ENCODE results near the gene ZSCAN1.

ZSCAN1 gene

DNA sequence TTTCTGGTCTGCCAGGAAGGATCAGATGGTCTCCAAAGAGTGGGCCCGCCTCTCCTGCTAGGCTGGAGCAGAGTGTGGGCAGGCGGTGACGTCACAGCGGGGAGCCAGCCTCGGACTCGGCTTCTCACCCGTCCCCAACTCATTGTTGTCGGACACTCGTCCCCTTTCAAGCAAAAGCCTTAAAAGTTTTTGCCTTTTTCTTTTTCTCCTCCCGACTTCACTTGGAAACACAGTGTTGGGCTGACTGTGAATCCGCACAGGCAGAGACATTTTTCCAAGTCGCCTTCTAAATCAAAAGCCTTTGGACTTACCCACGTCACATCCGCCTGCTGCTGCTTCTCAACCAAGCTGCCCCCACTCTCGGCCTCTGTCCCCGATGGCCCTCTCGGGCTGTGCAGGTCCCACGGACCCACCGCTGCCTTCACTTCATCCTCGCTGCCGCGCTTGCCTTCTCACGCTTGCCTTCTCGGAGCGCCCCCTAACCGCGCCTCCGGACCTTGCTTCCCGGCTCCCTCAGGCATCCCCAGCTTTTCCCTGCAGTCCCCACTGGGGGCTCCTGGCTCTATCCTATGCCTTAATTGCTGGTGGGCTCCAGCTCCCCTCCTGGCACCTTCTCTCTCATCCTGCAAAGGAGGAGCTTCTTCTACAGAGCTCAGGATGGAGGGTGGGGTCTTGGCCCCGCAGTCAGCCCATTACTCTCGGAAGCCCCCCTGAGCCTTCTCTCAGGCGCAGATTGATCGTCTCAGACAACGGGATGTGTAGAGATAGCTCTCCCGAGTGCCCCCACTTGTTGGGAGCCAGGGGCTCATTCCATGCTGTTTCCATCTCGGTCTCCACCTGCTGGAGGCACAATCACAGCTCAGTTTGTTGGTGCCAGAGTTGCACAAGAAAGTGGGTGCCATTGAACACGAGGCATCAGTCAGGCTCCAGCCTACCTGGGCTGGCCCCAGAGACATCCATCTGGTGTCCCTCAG lies 21.4 kb downstream of the ZSCAN1 start:
- ChIA-PET POLR2A (no interaction called here), CTCF (no interaction called here)
- no peak for DNase-seq (ENCODE audit: extremely low spot score)
- TF ChIP-seq FOXK2 (IDR thresholded peaks at IDR 0.05), result no peak
- TF ChIP-seq FOXM1 (IDR thresholded peaks at IDR 0.05; ENCODE audit: borderline replicate concordance), result no peak
- TF ChIP-seq ARNT (IDR thresholded peaks at IDR 0.05), result no peak
- TF ChIP-seq HDGF (IDR thresholded peaks at IDR 0.05; ENCODE audit: borderline replicate concordance), result no peak
- TF ChIP-seq PKNOX1 (IDR thresholded peaks at IDR 0.05), result no peak
- no peak for TF ChIP-seq BHLHE40 (IDR thresholded peaks at IDR 0.05; ENCODE audit: borderline replicate concordance)
- no peak for TF ChIP-seq TARDBP (IDR thresholded peaks at IDR 0.05)
- TF ChIP-seq ELF4 (IDR thresholded peaks at IDR 0.05), result no peak
- TF ChIP-seq LEF1 (IDR thresholded peaks at IDR 0.05; ENCODE audit: borderline replicate concordance), result no peak
- TF ChIP-seq L3MBTL2 (conservative IDR thresholded peaks at IDR 0.05), result no peak
- no peak for TF ChIP-seq NFRKB (IDR thresholded peaks at IDR 0.05)
- no peak for TF ChIP-seq FOXA1 (IDR thresholded peaks at IDR 0.05)
- TF ChIP-seq SUZ12 (IDR thresholded peaks at IDR 0.05), result no peak
- TF ChIP-seq ZNF384 (IDR thresholded peaks at IDR 0.05), result no peak

DNA sequence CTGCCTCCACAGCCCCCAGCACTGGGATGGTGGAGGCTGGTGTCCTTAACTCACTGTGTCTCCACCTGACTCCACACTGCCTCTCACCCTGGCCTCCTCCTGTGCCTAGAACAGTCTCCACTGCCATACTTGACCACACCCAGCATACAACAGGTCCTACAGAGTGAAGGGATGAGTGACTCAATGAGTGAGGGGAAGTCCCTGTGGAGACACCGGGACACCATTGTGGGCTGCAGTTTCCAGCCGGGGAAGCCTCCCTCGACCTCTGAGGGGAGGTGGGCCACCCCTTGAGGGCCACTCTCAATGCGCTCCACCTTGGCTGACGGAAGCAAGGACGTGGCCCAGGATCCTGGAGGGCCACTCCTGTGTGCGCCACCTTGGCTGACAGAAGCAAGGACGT lies 22.4 kb downstream of the ZSCAN1 start:
- no peak for DNase-seq (ENCODE audit: extremely low spot score)
- TF ChIP-seq HDGF (IDR thresholded peaks at IDR 0.05; ENCODE audit: borderline replicate concordance) (no peak), PKNOX1 (IDR thresholded peaks at IDR 0.05) (no peak), ZNF384 (IDR thresholded peaks at IDR 0.05) (no peak), SUZ12 (IDR thresholded peaks at IDR 0.05) (no peak), LEF1 (IDR thresholded peaks at IDR 0.05; ENCODE audit: borderline replicate concordance) (no peak), FOXK2 (IDR thresholded peaks at IDR 0.05) (no peak), BHLHE40 (IDR thresholded peaks at IDR 0.05; ENCODE audit: borderline replicate concordance) (no peak), ELF4 (IDR thresholded peaks at IDR 0.05) (no peak), CTBP1 (IDR thresholded peaks at IDR 0.05; ENCODE audit: borderline replicate concordance) (no peak)
- ChIA-PET CTCF (no interaction called here), POLR2A (no interaction called here)

- CTCF ChIA-PET, result no interaction called here
- DNase-seq (ENCODE audit: extremely low spot score), result no peak
- POLR2A ChIA-PET, result no interaction called here
- TF ChIP-seq TARDBP (IDR thresholded peaks at IDR 0.05) (no peak), BHLHE40 (IDR thresholded peaks at IDR 0.05; ENCODE audit: borderline replicate concordance) (no peak), FOXA1 (IDR thresholded peaks at IDR 0.05) (no peak), SP1 (IDR thresholded peaks at IDR 0.05) (no peak), SUZ12 (IDR thresholded peaks at IDR 0.05) (no peak), ZNF384 (IDR thresholded peaks at IDR 0.05) (no peak), L3MBTL2 (conservative IDR thresholded peaks at IDR 0.05) (no peak), NFRKB (IDR thresholded peaks at IDR 0.05) (no peak), CTBP1 (IDR thresholded peaks at IDR 0.05; ENCODE audit: borderline replicate concordance) (no peak), FOXK2 (IDR thresholded peaks at IDR 0.05) (no peak), ARNT (IDR thresholded peaks at IDR 0.05) (no peak), HDGF (IDR thresholded peaks at IDR 0.05; ENCODE audit: borderline replicate concordance) (no peak), ELF4 (IDR thresholded peaks at IDR 0.05) (no peak), LEF1 (IDR thresholded peaks at IDR 0.05; ENCODE audit: borderline replicate concordance) (no peak), PKNOX1 (IDR thresholded peaks at IDR 0.05) (no peak), FOXM1 (IDR thresholded peaks at IDR 0.05; ENCODE audit: borderline replicate concordance) (no peak)
These were observed 23.0 kb downstream of the ZSCAN1 start for GRCh38 chr19:58056861-58057260.

DNA sequence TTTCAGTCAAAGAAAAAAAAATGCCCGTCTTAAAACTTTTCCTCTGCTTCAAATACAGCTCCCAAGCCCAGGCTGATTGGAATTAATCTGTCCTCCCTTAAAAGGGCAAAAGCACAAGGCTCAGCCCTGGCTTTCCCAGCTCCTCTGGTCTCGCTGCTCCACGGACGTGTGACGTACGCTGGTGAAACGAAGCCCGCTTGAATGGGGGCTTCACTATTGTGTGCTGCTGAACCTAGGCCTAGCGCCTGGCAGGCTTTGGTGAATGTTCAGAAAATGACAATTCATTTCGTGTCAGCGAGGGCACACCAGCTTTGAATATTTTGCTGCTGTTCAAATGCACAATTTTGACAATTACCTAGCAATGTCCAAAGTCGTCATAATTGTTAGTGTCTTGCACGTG lies 24.6 kb downstream of the ZSCAN1 start:
- TF ChIP-seq PKNOX1 (IDR thresholded peaks at IDR 0.05), result no peak
- no peak for TF ChIP-seq HDGF (IDR thresholded peaks at IDR 0.05; ENCODE audit: borderline replicate concordance)
- TF ChIP-seq CTBP1 (IDR thresholded peaks at IDR 0.05; ENCODE audit: borderline replicate concordance), result no peak
- TF ChIP-seq TARDBP (IDR thresholded peaks at IDR 0.05), result no peak
- no peak for TF ChIP-seq SP1 (IDR thresholded peaks at IDR 0.05)
- no peak for TF ChIP-seq NFRKB (IDR thresholded peaks at IDR 0.05)
- no peak for TF ChIP-seq L3MBTL2 (conservative IDR thresholded peaks at IDR 0.05)
- TF ChIP-seq BHLHE40 (IDR thresholded peaks at IDR 0.05; ENCODE audit: borderline replicate concordance), result no peak
- TF ChIP-seq ARNT (IDR thresholded peaks at IDR 0.05), result no peak
- no peak for TF ChIP-seq FOXK2 (IDR thresholded peaks at IDR 0.05)
- no peak for DNase-seq (ENCODE audit: extremely low spot score)
- ChIA-PET POLR2A (no interaction called here), CTCF (no interaction called here)

GRCh38 chr19:58059003-58059670 lies 25.3 kb downstream of the ZSCAN1 start, which contains the start of gene ZNF135:
Gene ZNF135 (plus strand): TSS chr19:58059282. CDS start chr19:58060003, 721 bp downstream.
- TF ChIP-seq ARNT (IDR thresholded peaks at IDR 0.05) (no peak), L3MBTL2 (conservative IDR thresholded peaks at IDR 0.05) (no peak), CTBP1 (IDR thresholded peaks at IDR 0.05; ENCODE audit: borderline replicate concordance) (no peak), NFRKB (IDR thresholded peaks at IDR 0.05) (no peak), FOXA1 (IDR thresholded peaks at IDR 0.05) (no peak), TARDBP (IDR thresholded peaks at IDR 0.05) (no peak)
- DNase-seq (ENCODE audit: extremely low spot score), result no peak
- POLR2A ChIA-PET, result no interaction called here
- CTCF ChIA-PET, result no interaction called here
